HepG2 (cell line): ENCODE measurements around the gene MID1. TPM values are rescaled to one million over a fixed set of nuclear protein-coding genes. Genes with fewer than 3 reads are reported as not detected.

ENCODE experiments used
- ATAC-seq: fragments of 200-7000 bp; cut with Tn5 transposase; 3 replicates; pipeline ENCODE4 v1.9.1; 2020; ENCODE audit warnings: mild to moderate bottlenecking, moderate library complexity
- BruUV-seq: library from RNA; stranded (reverse); fragments of 400-500 nt; replicated peaks from 2 replicates; lab custom pipeline; 2021; lab: Mats Ljungman, UMichigan
- CTCF ChIA-PET: fragments of 300-600 bp; formaldehyde crosslinking; extraction: SDS; loops from one replicate; lab custom pipeline; 2021; ENCODE audit warnings: low total read pairs, inconsistent platforms, low intra/inter-chr PET ratio; lab: Yijun Ruan, JAX
- POLR2A ChIA-PET: fragments of 350-600 bp; sonication (Branson Sonifier 250); formaldehyde crosslinking; loops from one replicate; lab custom pipeline; 2020; ENCODE audit warnings: antibody characterized with exemption, inconsistent platforms; lab: Yijun Ruan, JAX
- DNase-seq: peaks from one replicate; pipeline ENCODE4 v3.0.0-alpha.2; 2015; ENCODE audit warnings: low spot score
- FAIRE-seq: peaks from 3 replicates; lab custom pipeline; 2011; peaks lifted over from hg19 to GRCh38; lab: Jason Lieb, UNC
- H2AFZ ChIP-seq: one replicate; pipeline ENCODE4 v1.6.1; 2011; ENCODE audit warnings: low read length, inconsistent platforms
- H3K27ac ChIP-seq: fragments of 300-600 bp; 3 replicates; pipeline ENCODE4 v1.8.0; 2011; ENCODE audit warnings: mixed run types, mild to moderate bottlenecking, mixed read lengths, low read length, inconsistent platforms; ENCODE audit not compliant: insufficient read depth; ENCODE audit errors: extremely low read length
- H3K27me3 ChIP-seq, 2 experiments: fragments of 200-600 bp in 1 of 2; 2 replicates in 1 of 2; 3 replicates in 1 of 2; pipeline versions ENCODE4 v1.6.0 to v1.8.0; 2011; ENCODE audit warnings: low read length in 2 of 2, mild to moderate bottlenecking in 2 of 2, moderate library complexity in 2 of 2, inconsistent platforms in 1 of 2; ENCODE audit not compliant: insufficient read depth in 2 of 2, control insufficient read depth in 1 of 2
- H3K36me3 ChIP-seq, 2 experiments: fragments of 200-600 bp in 1 of 2; replicated peaks in 1 of 2; 2 replicates in 1 of 2; 3 replicates in 1 of 2; pipeline versions ENCODE4 v1.5.1 to v1.8.0; 2011; ENCODE audit warnings: low read length in 2 of 2, inconsistent platforms in 1 of 2; ENCODE audit not compliant: insufficient read depth in 2 of 2, control insufficient read depth in 1 of 2
- H3K4me1 ChIP-seq: 2 replicates; pipeline ENCODE4 v1.5.1; 2012; ENCODE audit warnings: low read length, inconsistent platforms; ENCODE audit not compliant: insufficient read depth
- H3K4me2 ChIP-seq: 2 replicates; pipeline ENCODE4 v1.6.0; 2011; ENCODE audit warnings: low read depth, low read length, inconsistent platforms
- H3K4me3 ChIP-seq, 3 experiments: fragments of 200-600 bp in 1 of 3; sonication (generic), shearing (Covaris generic) in 1 of 3; replicated peaks in 1 of 3; 2 replicates each; pipeline ENCODE4 v1.5.1; 2011 to 2016; ENCODE audit warnings: low read length in 3 of 3, inconsistent platforms in 2 of 3, low read depth in 2 of 3, mild to moderate bottlenecking in 2 of 3, control low read depth in 1 of 3, mixed read lengths in 1 of 3; ENCODE audit not compliant: insufficient read depth in 1 of 3
- H3K79me2 ChIP-seq: one replicate; pipeline ENCODE4 v1.6.1; 2011; ENCODE audit warnings: low read length, inconsistent platforms; ENCODE audit not compliant: insufficient read depth
- H3K9ac ChIP-seq: 2 replicates; pipeline ENCODE4 v1.6.0; 2011; ENCODE audit warnings: mild to moderate bottlenecking, low read depth, low read length, inconsistent platforms; ENCODE audit not compliant: insufficient read depth
- H3K9me3 ChIP-seq: 2 replicates; pipeline ENCODE4 v1.5.1; 2012; ENCODE audit warnings: mild to moderate bottlenecking, low read length
- H4K20me1 ChIP-seq: 2 replicates; pipeline ENCODE4 v1.6.0; 2011; ENCODE audit warnings: inconsistent platforms, mild to moderate bottlenecking, low read length, moderate library complexity; ENCODE audit not compliant: insufficient read depth
- JUNB ChIP-seq: sonication (generic); formaldehyde crosslinking; IDR thresholded peaks from 2 replicates; pipeline ENCODE4 v1.8.0; 2022; ENCODE audit warnings: missing genetic modification reagents, mild to moderate bottlenecking, borderline replicate concordance
- PBX3 ChIP-seq: sonication (generic); formaldehyde crosslinking; IDR thresholded peaks from 2 replicates; pipeline ENCODE4 v1.8.1; 2023; ENCODE audit warnings: missing genetic modification reagents, inconsistent platforms, borderline replicate concordance
- SMYD3 ChIP-seq: sonication (generic); formaldehyde crosslinking; IDR thresholded peaks from 2 replicates; pipeline ENCODE4 v1.8.1; 2023; ENCODE audit warnings: mild to moderate bottlenecking, missing genetic modification reagents
- SOX5 ChIP-seq: IDR thresholded peaks from 2 replicates; pipeline ENCODE4 v1.6.1; 2016; ENCODE audit warnings: borderline replicate concordance
- TBX2 ChIP-seq: sonication (generic); formaldehyde crosslinking; IDR thresholded peaks from 2 replicates; pipeline ENCODE4 v1.5.0; 2020; ENCODE audit warnings: missing genetic modification reagents, mild to moderate bottlenecking, borderline replicate concordance
- TOE1 ChIP-seq: sonication (generic); formaldehyde crosslinking; IDR thresholded peaks from 2 replicates; pipeline ENCODE4 v1.4.0; 2020; ENCODE audit warnings: mild to moderate bottlenecking, missing genetic modification reagents
- ZC3H4 ChIP-seq: sonication (generic); formaldehyde crosslinking; IDR thresholded peaks from 2 replicates; pipeline ENCODE4 v1.4.0; 2020; ENCODE audit warnings: missing genetic modification reagents, borderline replicate concordance
- ZNF687 ChIP-seq: sonication (generic); formaldehyde crosslinking; IDR thresholded peaks from 2 replicates; pipeline ENCODE4 v1.5.1; 2020; ENCODE audit warnings: mild to moderate bottlenecking, missing genetic modification reagents, moderate library complexity
- WGBS: methylation state at CpG from one replicate; pipeline ENCODE4 v1.1.6; 2017; ENCODE audit warnings: low lambda C conversion rate; 5-methylcytosine and 5-hydroxymethylcytosine counted together
- in situ Hi-C: cut with HindIII; loops from 2 replicates; pipeline ENCODE4 v1.10.0; 2017; ENCODE audit warnings: low pct_unique_long_range_greater_than_20kb; ENCODE audit not compliant: extremely low pct_ligation_motif_present
- intact Hi-C: fragments of 100-400 bp; cut with micrococcal nuclease; formaldehyde crosslinking; loops from one replicate; pipeline ENCODE4 v1.10.0; 2022; ENCODE audit not compliant: unreplicated experiment
- polyA plus RNA-seq, 8 experiments: library from polyadenylated mRNA; depleted of rRNA in 3 of 8; stranded (reverse) in 7 of 8; unstranded in 1 of 8; fragments of >200 nt; fragmentation: Illumina TruSeq in 4 of 8; extraction: Trizol in 4 of 8; gene quantifications; 2 replicates each; pipeline versions ENCODE4 v1.2.1 to v1.2.3, GENCODE V29; 2011 to 2016; ENCODE audit warnings: low read depth in 4 of 8, missing spikeins in 1 of 8, mixed read lengths in 1 of 8; ENCODE audit not compliant: insufficient read depth in 1 of 8
- total RNA-seq, 5 experiments: library from RNA; depleted of rRNA; stranded (reverse); fragments of >200 nt; fragmentation: Illumina TruSeq; extraction: Trizol; gene quantifications; 2 replicates each; pipeline ENCODE4 v1.2.3, GENCODE V29; 2016; ENCODE audit warnings: low read depth in 1 of 5
- TF ChIP-seq, protein P1 (sequence below): sonication (generic); formaldehyde crosslinking; IDR thresholded peaks from 2 replicates; pipeline ENCODE4 v1.4.0; 2020; ENCODE audit warnings: mild to moderate bottlenecking, missing genetic modification reagents

The MID1 gene
- total and polyA plus RNA-seq, 2 of the 13 experiments (the other 11 are each of a cell fraction or from before 2014, with no cell fraction given): 0.86 to 1.1 TPM

DNA sequence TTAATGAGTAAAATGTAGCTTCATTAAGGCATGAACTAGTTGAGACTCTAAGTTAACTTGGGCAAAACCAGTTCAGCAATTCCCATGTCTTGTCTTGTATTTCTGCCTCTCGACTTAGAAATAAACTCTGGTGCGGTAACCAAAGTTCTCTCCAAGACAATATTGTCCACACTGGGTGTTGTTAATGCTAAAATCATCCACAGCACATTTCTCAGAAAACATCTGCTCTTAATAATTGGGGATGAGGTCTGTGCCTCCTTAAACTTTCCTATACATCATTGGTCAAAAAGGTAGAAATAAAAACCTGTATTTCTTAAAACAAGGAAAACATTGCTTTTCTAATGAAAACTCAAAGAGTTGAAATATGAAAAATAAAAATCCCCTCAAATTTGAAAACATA, 32.9 kb upstream of the MID1 start:
- no peak for ATAC-seq
- H3K9me3 ChIP-seq: no peaks in the 10 kb centered on the region
- H3K79me2 ChIP-seq: no peaks in the 10 kb centered on the region
- no peaks in the 10 kb centered on the region for H3K4me1 ChIP-seq
- no peaks in the 10 kb centered on the region for H3K27me3 ChIP-seq
- H3K36me3 ChIP-seq: no peaks in the 10 kb centered on the region
- FAIRE-seq: no peak
- no peaks in the 10 kb centered on the region for H4K20me1 ChIP-seq
- CTCF ChIA-PET: no interaction called here
- no peak overlapping the region for H3K4me2 ChIP-seq
- in situ Hi-C loops: no loop called here
- no peak overlapping the region for H2AFZ ChIP-seq
- intact Hi-C loops: no loop called here
- no TSS peak for BruUV-seq
- H3K27ac ChIP-seq: no peak overlapping the region
- WGBS: no CpG with 5 or more reads among the region's 2 CpGs
- TF ChIP-seq ZNF687 (CRISPR knock-in tag): no peak
- no peak for TF ChIP-seq SOX5 (CRISPR knock-in tag)
- no peak for TF ChIP-seq ZC3H4
- no peak overlapping the region for H3K9ac ChIP-seq
- POLR2A ChIA-PET: no interaction called here
- H3K4me3 ChIP-seq: no peak overlapping the region
- DNase-seq: no peak

DNA sequence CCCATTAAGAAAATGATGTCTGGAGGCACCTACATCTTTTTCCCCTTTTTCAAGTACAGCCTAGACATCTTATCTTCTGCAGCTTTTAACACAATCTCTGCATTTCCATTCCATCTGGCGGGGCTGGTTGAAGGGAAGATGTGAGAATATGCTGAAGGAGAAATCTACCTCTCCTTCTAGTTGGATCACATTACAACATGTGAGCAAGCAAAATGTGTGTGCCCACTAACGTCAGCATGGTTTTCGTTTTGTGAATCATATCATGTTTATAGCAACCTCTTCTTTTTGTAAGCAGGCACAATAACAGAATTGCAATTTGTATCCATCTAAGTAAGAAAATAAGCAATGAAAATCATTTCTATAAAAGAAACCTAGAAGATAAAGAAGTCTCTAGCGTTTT, 28.9 kb upstream of the MID1 start:
- no peak overlapping the region for H3K27ac ChIP-seq
- H3K4me2 ChIP-seq: no peak overlapping the region
- in situ Hi-C loops (no loop called here), intact Hi-C loops (no loop called here)
- H3K36me3 ChIP-seq: no peaks in the 10 kb centered on the region
- WGBS: no CpG with 5 or more reads among the region's 4 CpGs
- ATAC-seq (no peak), DNase-seq (no peak), FAIRE-seq (no peak)
- no peaks in the 10 kb centered on the region for H3K27me3 ChIP-seq
- CTCF ChIA-PET: no interaction called here
- no peaks in the 10 kb centered on the region for H3K79me2 ChIP-seq
- no peak for TF ChIP-seq JUNB (CRISPR knock-in tag)
- TF ChIP-seq, protein P1, sequence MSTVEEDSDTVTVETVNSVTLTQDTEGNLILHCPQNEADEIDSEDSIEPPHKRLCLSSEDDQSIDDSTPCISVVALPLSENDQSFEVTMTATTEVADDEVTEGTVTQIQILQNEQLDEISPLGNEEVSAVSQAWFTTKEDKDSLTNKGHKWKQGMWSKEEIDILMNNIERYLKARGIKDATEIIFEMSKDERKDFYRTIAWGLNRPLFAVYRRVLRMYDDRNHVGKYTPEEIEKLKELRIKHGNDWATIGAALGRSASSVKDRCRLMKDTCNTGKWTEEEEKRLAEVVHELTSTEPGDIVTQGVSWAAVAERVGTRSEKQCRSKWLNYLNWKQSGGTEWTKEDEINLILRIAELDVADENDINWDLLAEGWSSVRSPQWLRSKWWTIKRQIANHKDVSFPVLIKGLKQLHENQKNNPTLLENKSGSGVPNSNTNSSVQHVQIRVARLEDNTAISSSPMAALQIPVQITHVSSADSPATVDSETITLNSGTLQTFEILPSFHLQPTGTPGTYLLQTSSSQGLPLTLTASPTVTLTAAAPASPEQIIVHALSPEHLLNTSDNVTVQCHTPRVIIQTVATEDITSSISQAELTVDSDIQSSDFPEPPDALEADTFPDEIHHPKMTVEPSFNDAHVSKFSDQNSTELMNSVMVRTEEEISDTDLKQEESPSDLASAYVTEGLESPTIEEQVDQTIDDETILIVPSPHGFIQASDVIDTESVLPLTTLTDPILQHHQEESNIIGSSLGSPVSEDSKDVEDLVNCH (CRISPR knock-in tag): no peak
- no peak for TF ChIP-seq PBX3 (CRISPR knock-in tag)
- no peak for TF ChIP-seq TOE1
- TF ChIP-seq TBX2: no peak
- TF ChIP-seq SMYD3 (CRISPR knock-in tag): no peak
- H3K9me3 ChIP-seq: no peaks in the 10 kb centered on the region
- BruUV-seq: no TSS peak
- no peak overlapping the region for H2AFZ ChIP-seq
- H3K4me3 ChIP-seq: no peak overlapping the region
- no peak overlapping the region for H3K9ac ChIP-seq
- H4K20me1 ChIP-seq: no peaks in the 10 kb centered on the region
- POLR2A ChIA-PET: no interaction called here
- H3K4me1 ChIP-seq: no peaks in the 10 kb centered on the region
